SHP77 treated with DMSO at 0.1 percent for 48 hours (cell line): ENCODE data around the gene ASIC3.

Source experiments
- DNase-seq: peaks from one replicate; lab custom pipeline; 2025; lab: John Stamatoyannopoulos, UW

The ASIC3 gene

GRCh38 chr7:151085691-151086620 is 37.6 kb downstream of the ASIC3 start, which contains the start of gene AGAP3:
TSS of gene AGAP3 (plus strand) at chr7:151086475. CDS start at chr7:151086742, 267 bp downstream.
- DNase-seq, result peak; percentile 78

- no peak for DNase-seq
These were observed 38.5 kb downstream of the ASIC3 start for GRCh38 chr7:151086802-151087244.

- DNase-seq, result peak; percentile 28
These were observed 39.1 kb downstream of the ASIC3 start for GRCh38 chr7:151087245-151088018.

GRCh38 chr7:151088019-151088855 is 39.9 kb downstream of the ASIC3 start:
- DNase-seq, result no peak

- no peak for DNase-seq
These were observed 40.7 kb downstream of the ASIC3 start for GRCh38 chr7:151088856-151089699.

- DNase-seq, result no peak
These were observed 41.8 kb downstream of the ASIC3 start for GRCh38 chr7:151089893-151090730.

- no peak for DNase-seq
These were observed 42.7 kb downstream of the ASIC3 start for GRCh38 chr7:151091003-151091402.

GRCh38 chr7:151091431-151091830 is 43.1 kb downstream of the ASIC3 start:
- no peak for DNase-seq

GRCh38 chr7:151091988-151092387 is 43.7 kb downstream of the ASIC3 start:
- no peak for DNase-seq

- no peak for DNase-seq
These were observed 45.4 kb downstream of the ASIC3 start for GRCh38 chr7:151093748-151094147.

GRCh38 chr7:151094675-151095074 is 46.3 kb downstream of the ASIC3 start:
- no peak for DNase-seq

GRCh38 chr7:151095123-151095797 is 46.9 kb downstream of the ASIC3 start:
- DNase-seq, result no peak

- no peak for DNase-seq
These were observed 47.6 kb downstream of the ASIC3 start for GRCh38 chr7:151095828-151096475.

- DNase-seq, result no peak
These were observed 51.3 kb downstream of the ASIC3 start for GRCh38 chr7:151099486-151100211.

- no peak for DNase-seq
These were observed 52.6 kb downstream of the ASIC3 start for GRCh38 chr7:151100921-151101320.

- no peak for DNase-seq
These were observed 53.5 kb downstream of the ASIC3 start for GRCh38 chr7:151101621-151102396.
